Stimulated activated CD8-positive, alpha-beta memory T cell treated with anti-CD3 and anti-CD28 coated beads, Interleukin-7, amount 100 ng/mL, for 24 hours (primary cell): ENCODE results near the gene REV1.
"Not testable (repeated sequence)": the region's sequence is repeated elsewhere in the genome, so short reads cannot be mapped to it uniquely, and the experiment has no call there.

Experiments used
- DNase-seq: peaks from one replicate; pipeline ENCODE4 v3.0.0-alpha.2; 2020; ENCODE audit warnings: low read depth

REV1 gene

GRCh38 chr2:99485824-99486223 is 4.0 kb downstream of the REV1 start:
- no peak for DNase-seq

GRCh38 chr2:99485411-99485810 is 4.4 kb downstream of the REV1 start:
- DNase-seq, result no peak

- no peak for DNase-seq
Measured at GRCh38 chr2:99484205-99484604, 5.6 kb downstream of the REV1 start.

GRCh38 chr2:99481941-99482340 is 7.9 kb downstream of the REV1 start:
- no peak for DNase-seq

GRCh38 chr2:99481527-99481926 is 8.3 kb downstream of the REV1 start:
- no peak for DNase-seq

GRCh38 chr2:99480390-99480789 is 9.4 kb downstream of the REV1 start:
- DNase-seq, result no peak

- no peak for DNase-seq
Measured at GRCh38 chr2:99478632-99479031, 11.2 kb downstream of the REV1 start.

- no peak for DNase-seq
Measured at GRCh38 chr2:99477054-99477453, 12.8 kb downstream of the REV1 start.

GRCh38 chr2:99476629-99477028 is 13.2 kb downstream of the REV1 start:
- no peak for DNase-seq

GRCh38 chr2:99475095-99475494 is 14.7 kb downstream of the REV1 start:
- DNase-seq, result not testable (repeated sequence)

GRCh38 chr2:99473518-99474083 is 16.2 kb downstream of the REV1 start:
- DNase-seq, result no peak

GRCh38 chr2:99472600-99472960 is 17.2 kb downstream of the REV1 start:
- DNase-seq, result no peak

- no peak for DNase-seq
Measured at GRCh38 chr2:99471654-99472599, 17.9 kb downstream of the REV1 start.

- no peak for DNase-seq
Measured at GRCh38 chr2:99470957-99471356, 18.9 kb downstream of the REV1 start.

GRCh38 chr2:99470459-99470858 is 19.4 kb downstream of the REV1 start:
- not testable (repeated sequence) for DNase-seq

- DNase-seq, result no peak
Measured at GRCh38 chr2:99469394-99469793, 20.4 kb downstream of the REV1 start.

GRCh38 chr2:99468155-99468554 is 21.7 kb downstream of the REV1 start:
- DNase-seq, result no peak

- no peak for DNase-seq
Measured at GRCh38 chr2:99467390-99467789, 22.4 kb downstream of the REV1 start.

GRCh38 chr2:99461828-99462483 is 27.9 kb downstream of the REV1 start:
- DNase-seq, result no peak

- no peak for DNase-seq
Measured at GRCh38 chr2:99458529-99458928, 31.3 kb downstream of the REV1 start.

- no peak for DNase-seq
Measured at GRCh38 chr2:99451686-99452085, 38.1 kb downstream of the REV1 start.

GRCh38 chr2:99451280-99451679 is 38.5 kb downstream of the REV1 start:
- no peak for DNase-seq

GRCh38 chr2:99450199-99450598 is 39.6 kb downstream of the REV1 start:
- no peak for DNase-seq
